PC-9 (cell line): ENCODE data around the gene DACT3. TPM values are rescaled to one million over a fixed set of nuclear protein-coding genes. Genes with fewer than 3 reads are reported as not detected.

Experiments
- BruUV-seq: library from RNA; stranded (reverse); fragments of 400-500 nt; replicated peaks from 2 replicates; lab custom pipeline; 2021; lab: Mats Ljungman, UMichigan
- CTCF ChIA-PET: fragments of 300-600 bp; sonication (Branson Sonifier 250); formaldehyde crosslinking; loops from one replicate; lab custom pipeline; 2022; ENCODE audit warnings: antibody characterized with exemption; lab: Charles Lee
- POLR2A ChIA-PET: fragments of 300-600 bp; sonication (Branson Sonifier 250); formaldehyde crosslinking; loops from one replicate; lab custom pipeline; 2022; ENCODE audit warnings: antibody characterized with exemption; ENCODE audit not compliant: unreplicated experiment; lab: Charles Lee
- DNase-seq, 2 experiments: peaks; one replicate each; pipeline versions ENCODE4 v3.0.0 to v3.0.0-alpha.2; 2015 to 2022; ENCODE audit warnings: mixed read lengths in 1 of 2
- H2AFZ ChIP-seq: fragments of 200-600 bp; sonication (generic); 2 replicates; pipeline ENCODE4 v1.8.1; 2017; ENCODE audit warnings: antibody characterized with exemption
- H3F3A ChIP-seq: fragments of 200-600 bp; sonication (generic); 2 replicates; pipeline ENCODE4 v1.8.1; 2017; ENCODE audit warnings: antibody characterized with exemption, mild to moderate bottlenecking, low read depth; ENCODE audit not compliant: insufficient read depth
- H3K27ac ChIP-seq: fragments of 200-600 bp; sonication (generic); 2 replicates; pipeline ENCODE4 v1.6.1; 2016; ENCODE audit warnings: mixed run types
- H3K27me3 ChIP-seq: fragments of 200-600 bp; sonication (generic); 2 replicates; pipeline ENCODE4 v1.6.1; 2016; ENCODE audit warnings: low read depth, mixed run types; ENCODE audit not compliant: insufficient read depth
- H3K36me3 ChIP-seq: fragments of 200-600 bp; sonication (generic); 2 replicates; pipeline ENCODE4 v1.6.1; 2016; ENCODE audit warnings: low read depth, mixed run types
- H3K4me1 ChIP-seq: fragments of 200-600 bp; sonication (generic); replicated peaks from 2 replicates; pipeline ENCODE4 v1.6.1; 2016; ENCODE audit warnings: mixed run types; ENCODE audit not compliant: insufficient read depth
- H3K4me2 ChIP-seq: fragments of 200-600 bp; sonication (generic); 2 replicates; pipeline ENCODE4 v1.6.1; 2017; ENCODE audit warnings: mixed run types
- H3K4me3 ChIP-seq: fragments of 200-600 bp; sonication (generic); 2 replicates; pipeline ENCODE4 v1.6.1; 2016; ENCODE audit warnings: mixed run types
- H3K79me2 ChIP-seq: fragments of 200-600 bp; sonication (generic); 2 replicates; pipeline ENCODE4 v1.6.1; 2017; ENCODE audit warnings: low read depth, mixed run types
- H3K9me2 ChIP-seq: fragments of 200-600 bp; sonication (generic); 2 replicates; pipeline ENCODE4 v1.8.1; 2017; ENCODE audit warnings: mild to moderate bottlenecking; ENCODE audit not compliant: insufficient read depth
- H3K9me3 ChIP-seq: fragments of 200-600 bp; sonication (generic); 2 replicates; pipeline ENCODE4 v1.8.1; 2016; ENCODE audit warnings: low read depth; ENCODE audit not compliant: insufficient read depth
- H4K20me1 ChIP-seq: fragments of 200-600 bp; sonication (generic); 2 replicates; pipeline ENCODE4 v1.8.1; 2017; ENCODE audit not compliant: insufficient read depth
- CTCF ChIP-seq: fragments of 200-600 bp; sonication (generic); conservative IDR thresholded peaks from 2 replicates; pipeline ENCODE4 v1.6.1; 2017; ENCODE audit warnings: mixed run types, antibody characterized with exemption, mild to moderate bottlenecking, moderate library complexity
- EZH2 ChIP-seq: fragments of 200-600 bp; sonication (generic); IDR thresholded peaks from 2 replicates; pipeline ENCODE4 v1.8.0; 2017; ENCODE audit warnings: antibody characterized with exemption, low read depth
- intact Hi-C: fragments of 100-400 bp; cut with micrococcal nuclease; formaldehyde crosslinking; loops from one replicate; pipeline ENCODE4 v1.10.0; 2022; ENCODE audit not compliant: unreplicated experiment
- microRNA-seq: library from miRNA; unstranded; fragments of <30 nt; microRNA quantifications from one replicate; pipeline ENCODE4 v1.2.0, GENCODE V29; 2021; ENCODE audit warnings: borderline number of aligned reads, borderline replicate concordance
- total RNA-seq: library from RNA; stranded (reverse); gene quantifications from 2 replicates; pipeline ENCODE4 v1.2.3, GENCODE V29; 2021

The DACT3 gene
- total RNA-seq, 1 experiment from 2014 or later = 0.13 TPM

GRCh38 chr19:46599716-46600373, 61.1 kb downstream of the DACT3 start:
- Histone ChIP-seq H3K4me2 (peak overlapping the region; percentile 70), H3K9me3 (no peaks in the 10 kb centered on the region), H3K4me3 (peak overlapping the region; percentile 100; the same call in 1 of the 2 replicates), H3K27ac (peak overlapping the region; percentile 93), H4K20me1 (no peaks in the 10 kb centered on the region), H3F3A (0 out of 2 replicates have a peak, but pooled peaks cover 4% of the 10 kb centered on the region), H3K36me3 (no peaks in the 10 kb centered on the region), H3K79me2 (peaks cover 35% of the 10 kb centered on the region), H3K9me2 (no peaks in the 10 kb centered on the region), H2AFZ (peak overlapping the region; percentile 83), H3K27me3 (no peaks in the 10 kb centered on the region), H3K4me1 (peaks cover 12% of the 10 kb centered on the region; the same call in 1 of the 2 replicates)
- POLR2A ChIA-PET = interaction anchor here (0.7 kb wide), 1 partner anchor 45 kb away, joined by 4 read pairs; no protein-coding TSS in a partner anchor
- no peak for TF ChIP-seq CTCF
- DNase-seq = no peak
- BruUV-seq = TSS peak; percentile 90
- CTCF ChIA-PET = interaction anchor here (0.6 kb wide), 2 partner anchors 129 to 896 kb away, joined by 3 to 4 read pairs; no protein-coding TSS in a partner anchor
- intact Hi-C loops = no loop called here

- Histone ChIP-seq H3K27me3 (no peaks in the 10 kb centered on the region), H3K4me2 (no peak overlapping the region), H3K4me3 (no peak overlapping the region), H3F3A (0 out of 2 replicates have a peak, but pooled peaks cover 4% of the 10 kb centered on the region), H2AFZ (no peak overlapping the region), H3K27ac (no peak overlapping the region), H3K9me2 (no peaks in the 10 kb centered on the region), H4K20me1 (no peaks in the 10 kb centered on the region), H3K4me1 (peaks cover 12% of the 10 kb centered on the region; the same call in 1 of the 2 replicates), H3K36me3 (no peaks in the 10 kb centered on the region), H3K9me3 (no peaks in the 10 kb centered on the region), H3K79me2 (peaks cover 22% of the 10 kb centered on the region)
- intact Hi-C loops = no loop called here
- no TSS peak for BruUV-seq
- no peak for TF ChIP-seq CTCF
- TF ChIP-seq EZH2 = no peak
- ChIA-PET POLR2A (interaction anchor here (0.6 kb wide), 2 partner anchors 10 to 646 kb away, joined by 3 read pairs; no protein-coding TSS in a partner anchor), CTCF (interaction anchor here (0.6 kb wide), 1 partner anchor 63 kb away, joined by 3 read pairs; no protein-coding TSS in a partner anchor)
- DNase-seq = no peak
These were observed 62.5 kb downstream of the DACT3 start for GRCh38 chr19:46598372-46598917.

Small RNAs within 50 kb of the gene (microRNA-seq; reads per million reads assigned to microRNA genes)
- gene MIR320E = 9.4 reads per million, percentile 16 among the genes with 10 or more reads in this experiment

Other genes with a start within 250 kb of the DACT3 start
- 3.9 and 4.2 TPM in 2 replicates for gene CCDC8, start 247.6 kb downstream of the DACT3 start, total RNA-seq
- gene PNMA8C, start 232.2 kb downstream of the DACT3 start, total RNA-seq = not detected in 2 replicates
- not detected in 2 replicates for gene PNMA8A, start 189.6 kb downstream of the DACT3 start, total RNA-seq
- not detected in 2 replicates for gene PNMA8B, start 165.3 kb downstream of the DACT3 start, total RNA-seq
- 211 and 239 TPM in 2 replicates for gene CALM3, start 59.9 kb downstream of the DACT3 start, total RNA-seq
- 0.28 TPM in 1 of 2 replicates, not detected in the other for gene PTGIR, start 36.1 kb downstream of the DACT3 start, total RNA-seq
- not detected in 2 replicates for gene GNG8, start 25.0 kb downstream of the DACT3 start, total RNA-seq
- gene PRKD2, start 55.9 kb upstream of the DACT3 start, total RNA-seq = 88.5 and 97.8 TPM in 2 replicates
- 7.6 and 10.6 TPM in 2 replicates for gene FKRP, start 84.9 kb upstream of the DACT3 start, total RNA-seq
- 93.3 and 131 TPM in 2 replicates for gene STRN4, start 85.3 kb upstream of the DACT3 start, total RNA-seq
- gene SLC1A5, start 127.4 kb upstream of the DACT3 start, total RNA-seq = 218 and 264 TPM in 2 replicates
- 332 and 411 TPM in 2 replicates for gene AP2S1, start 189.7 kb upstream of the DACT3 start, total RNA-seq
- gene ARHGAP35, start 199.8 kb upstream of the DACT3 start, total RNA-seq = 87.8 and 104 TPM in 2 replicates